A549 (cell line): ENCODE data around the gene STRADB. TPM values are rescaled to one million over a fixed set of nuclear protein-coding genes. Genes with fewer than 3 reads are reported as not detected.

Experiments used
- ATAC-seq, 2 experiments: fragments of 200-7000 bp in 1 of 2; fragments of >200 bp in 1 of 2; cut with Nextera tagmentation in 1 of 2; cut with Tn5 transposase in 1 of 2; 3 replicates each; pipeline versions ENCODE4 v1.8.0 to v1.9.1; 2018 to 2020; ENCODE audit warnings: mild to moderate bottlenecking in 1 of 2, moderate library complexity in 1 of 2
- CTCF ChIA-PET: fragments of 300-600 bp; sonication (Branson Sonifier 250); formaldehyde crosslinking; extraction: SDS; loops from one replicate; lab custom pipeline; 2021; ENCODE audit warnings: antibody characterized with exemption, inconsistent platforms; lab: Yijun Ruan, JAX
- POLR2A ChIA-PET: fragments of 350-600 bp; formaldehyde crosslinking; extraction: SDS; loops from one replicate; lab custom pipeline; 2021; ENCODE audit warnings: antibody characterized with exemption, inconsistent platforms; lab: Yijun Ruan, JAX
- DNase-seq, 2 experiments: peaks; one replicate each; pipeline versions ENCODE4 v3.0.0 to v3.0.0-alpha.2; 2011 to 2016; ENCODE audit warnings: low read depth in 1 of 2, low spot score in 1 of 2
- FAIRE-seq: peaks from 2 replicates; lab custom pipeline; 2011; peaks lifted over from hg19 to GRCh38; lab: Jason Lieb, UNC
- H3K27ac ChIP-seq, 2 experiments: fragments of >200 bp; sonication (Bioruptor Twin); formaldehyde crosslinking; 3 replicates each; pipeline ENCODE4 v1.5.1; 2016 to 2017
- H3K4me1 ChIP-seq: fragments of >200 bp; sonication (Bioruptor Twin); formaldehyde crosslinking; 3 replicates; pipeline ENCODE4 v1.6.1; 2016
- H3K4me2 ChIP-seq: fragments of >200 bp; sonication (Bioruptor Twin); formaldehyde crosslinking; 3 replicates; pipeline ENCODE4 v1.6.1; 2016
- H3K4me3 ChIP-seq: fragments of >200 bp; sonication (Bioruptor Twin); formaldehyde crosslinking; 3 replicates; pipeline ENCODE4 v1.5.1; 2016
- H3K9me3 ChIP-seq: fragments of >200 bp; sonication (Bioruptor Twin); formaldehyde crosslinking; 3 replicates; pipeline ENCODE4 v1.6.1; 2016
- BHLHE40 ChIP-seq: IDR thresholded peaks from 2 replicates; pipeline ENCODE4 v1.6.1; 2012; ENCODE audit warnings: low read depth, low read length, inconsistent platforms
- CHD4 ChIP-seq: fragments of 200-600 bp; sonication (generic); IDR thresholded peaks from 2 replicates; pipeline ENCODE4 v1.6.1; 2016; ENCODE audit warnings: antibody characterized with exemption, mild to moderate bottlenecking, borderline replicate concordance
- EHMT2 ChIP-seq: fragments of 200-600 bp; sonication (generic); IDR thresholded peaks from 2 replicates; pipeline ENCODE4 v1.6.1; 2016; ENCODE audit warnings: antibody characterized with exemption, low read depth, mild to moderate bottlenecking, moderate library complexity
- ESRRA ChIP-seq: fragments of 150-350 bp; IDR thresholded peaks from 2 replicates; pipeline ENCODE4 v1.6.1; 2014; ENCODE audit warnings: mild to moderate bottlenecking, low read length, borderline replicate concordance
- FOSB ChIP-seq: fragments of 250-450 bp; sonication (Bioruptor Pico); IDR thresholded peaks from 2 replicates; pipeline ENCODE4 v1.5.0; 2020; ENCODE audit warnings: mild to moderate bottlenecking, moderate library complexity
- FOXS1 ChIP-seq: fragments of 250-450 bp; sonication (Bioruptor Pico); IDR thresholded peaks from 2 replicates; pipeline ENCODE4 v1.5.0; 2020; ENCODE audit warnings: mild to moderate bottlenecking, moderate library complexity
- HDAC2 ChIP-seq: fragments of 200-600 bp; sonication (generic); IDR thresholded peaks from 2 replicates; pipeline ENCODE4 v1.6.1; 2016
- HOXA7 ChIP-seq: fragments of 250-450 bp; sonication (Bioruptor Pico); IDR thresholded peaks from 2 replicates; pipeline ENCODE4 v1.5.0; 2020; ENCODE audit warnings: mild to moderate bottlenecking, moderate library complexity
- HOXB5 ChIP-seq: fragments of 250-450 bp; sonication (Bioruptor Pico); IDR thresholded peaks from 2 replicates; pipeline ENCODE4 v1.5.0; 2020; ENCODE audit warnings: mild to moderate bottlenecking, moderate library complexity
- JUNB ChIP-seq: fragments of >200 bp; sonication (Bioruptor Twin); formaldehyde crosslinking; IDR thresholded peaks from 2 replicates; pipeline ENCODE4 v1.6.1; 2016
- NFE2L2 ChIP-seq: fragments of 150-350 bp; conservative IDR thresholded peaks from 2 replicates; pipeline ENCODE4 v1.6.1; 2014; ENCODE audit warnings: low read length
- NR3C1 ChIP-seq: fragments of >200 bp; sonication (Bioruptor Twin); formaldehyde crosslinking; IDR thresholded peaks from 3 replicates; pipeline ENCODE4 v1.6.1; 2017
- PHF8 ChIP-seq: fragments of 200-600 bp; sonication (generic); IDR thresholded peaks from 2 replicates; pipeline ENCODE4 v1.6.1; 2016; ENCODE audit warnings: low read depth, mild to moderate bottlenecking, antibody characterized with exemption, moderate library complexity, borderline replicate concordance
- POLR2AphosphoS2 ChIP-seq: conservative IDR thresholded peaks from 2 replicates; pipeline ENCODE4 v1.6.1; 2012; ENCODE audit warnings: low read length, improper control_type of control experiment, inconsistent platforms
- RAD21 ChIP-seq, 2 experiments: fragments of >200 bp in 1 of 2; sonication (Bioruptor Twin) in 1 of 2; formaldehyde crosslinking in 1 of 2; IDR thresholded peaks in 1 of 2; conservative IDR thresholded peaks in 1 of 2; 2 replicates in 1 of 2; 3 replicates in 1 of 2; pipeline ENCODE4 v1.6.1; 2012 to 2018; ENCODE audit warnings: inconsistent platforms in 1 of 2
- RARB ChIP-seq: fragments of 250-450 bp; sonication (Bioruptor Pico); IDR thresholded peaks from 2 replicates; pipeline ENCODE4 v1.8.0; 2021; ENCODE audit warnings: mild to moderate bottlenecking, moderate library complexity
- SMC3 ChIP-seq: fragments of >200 bp; sonication (Bioruptor Twin); formaldehyde crosslinking; IDR thresholded peaks from 3 replicates; pipeline ENCODE4 v1.6.1; 2018; ENCODE audit warnings: inconsistent platforms
- SREBF2 ChIP-seq: fragments of 450-650 bp; IDR thresholded peaks from 2 replicates; pipeline ENCODE4 v1.6.1; 2014; ENCODE audit warnings: mild to moderate bottlenecking, moderate library complexity
- ZC3H11A ChIP-seq: fragments of 450-650 bp; IDR thresholded peaks from 2 replicates; pipeline ENCODE4 v1.6.1; 2014; ENCODE audit warnings: antibody characterized with exemption, mild to moderate bottlenecking
- WGBS: methylation state at CpG from one replicate; pipeline ENCODE4 v1.1.6; 2017; ENCODE audit errors: missing lambda C conversion rate; 5-methylcytosine and 5-hydroxymethylcytosine counted together
- polyA plus RNA-seq, 4 experiments: library from polyadenylated mRNA; depleted of rRNA in 3 of 4; stranded (reverse); fragments of >200 nt; fragmentation: RNase III in 1 of 4; extraction: RNeasy Plus Mini Kit Qiagen cat#74134 plus additional on column Dnase treatment in 1 of 4; gene quantifications; 2 replicates in 3 of 4; 3 replicates in 1 of 4; pipeline ENCODE4 v1.2.3, GENCODE V29; 2011 to 2017
- TF ChIP-seq, protein P1 (sequence below): fragments of 200-600 bp; sonication (generic); IDR thresholded peaks from 2 replicates; pipeline ENCODE4 v1.6.1; 2016; ENCODE audit warnings: antibody characterized with exemption, mild to moderate bottlenecking, moderate library complexity
- TF ChIP-seq, protein P2 (sequence below): fragments of 150-350 bp; IDR thresholded peaks from 2 replicates; pipeline ENCODE4 v1.6.1; 2014; ENCODE audit warnings: low read depth, mild to moderate bottlenecking, low read length
- TF ChIP-seq, protein P3 (sequence below): IDR thresholded peaks from 2 replicates; pipeline ENCODE4 v1.6.1; 2012; ENCODE audit warnings: low read depth, borderline replicate concordance
- TF ChIP-seq, protein P4 (sequence below): IDR thresholded peaks from 2 replicates; pipeline ENCODE4 v1.6.1; 2012
- TF ChIP-seq, protein P5 (sequence below): fragments of >200 bp; sonication (Bioruptor Twin); formaldehyde crosslinking; IDR thresholded peaks from 3 replicates; pipeline ENCODE4 v1.6.1; 2016

STRADB gene
- polyA plus RNA-seq, 2 of the 4 experiments (the other 2 are of a cell fraction) = 24.0 to 29.0 TPM

DNA sequence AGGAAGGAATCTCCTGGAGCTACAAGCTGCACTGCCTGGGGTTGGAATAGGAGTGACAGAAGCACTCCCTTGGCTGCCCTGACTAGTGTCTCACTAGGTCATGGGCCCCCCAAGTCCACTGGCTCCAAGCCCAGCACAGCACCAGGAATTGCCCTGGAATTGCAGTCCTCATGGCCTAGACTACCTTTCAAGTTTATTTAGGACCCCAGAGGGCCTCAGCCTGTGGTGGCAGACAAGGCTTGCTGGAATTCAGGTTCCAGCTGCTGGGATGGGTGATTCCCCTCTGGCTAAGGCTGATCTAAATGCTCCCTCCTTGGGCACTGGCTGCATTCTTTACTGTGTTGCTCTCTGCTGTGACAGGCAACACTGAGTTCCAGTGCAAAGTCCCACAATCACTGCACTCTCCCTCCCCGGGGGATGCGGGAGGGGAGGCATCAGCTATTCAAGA, 14.0 kb downstream of the STRADB start:
- FAIRE-seq (no peak), DNase-seq (no peak), ATAC-seq (no peak)
- no peak overlapping the region for H3K27ac ChIP-seq
- no peak overlapping the region for H3K4me3 ChIP-seq
- 97% methylated on average over 2 of the region's 2 CpGs for WGBS
- ChIA-PET CTCF (no interaction called here), POLR2A (no interaction called here)
- 0 out of 3 replicates have a peak, but pooled peaks cover 4% of the 10 kb centered on the region for H3K4me1 ChIP-seq
- H3K4me2 ChIP-seq = no peak overlapping the region
- H3K9me3 ChIP-seq = peaks cover 6% of the 10 kb centered on the region; the same call in 1 of the 3 replicates
- TF ChIP-seq BHLHE40 (no peak), ESRRA (no peak), SMC3 (no peak), FOXS1 (CRISPR knock-in tag) (no peak), FOSB (CRISPR knock-in tag) (no peak), ZC3H11A (no peak), SREBF2 (no peak), PHF8 (no peak), HOXA7 (no peak), CHD4 (no peak), JUNB (no peak), NR3C1 (no peak)
- TF ChIP-seq, protein P1, sequence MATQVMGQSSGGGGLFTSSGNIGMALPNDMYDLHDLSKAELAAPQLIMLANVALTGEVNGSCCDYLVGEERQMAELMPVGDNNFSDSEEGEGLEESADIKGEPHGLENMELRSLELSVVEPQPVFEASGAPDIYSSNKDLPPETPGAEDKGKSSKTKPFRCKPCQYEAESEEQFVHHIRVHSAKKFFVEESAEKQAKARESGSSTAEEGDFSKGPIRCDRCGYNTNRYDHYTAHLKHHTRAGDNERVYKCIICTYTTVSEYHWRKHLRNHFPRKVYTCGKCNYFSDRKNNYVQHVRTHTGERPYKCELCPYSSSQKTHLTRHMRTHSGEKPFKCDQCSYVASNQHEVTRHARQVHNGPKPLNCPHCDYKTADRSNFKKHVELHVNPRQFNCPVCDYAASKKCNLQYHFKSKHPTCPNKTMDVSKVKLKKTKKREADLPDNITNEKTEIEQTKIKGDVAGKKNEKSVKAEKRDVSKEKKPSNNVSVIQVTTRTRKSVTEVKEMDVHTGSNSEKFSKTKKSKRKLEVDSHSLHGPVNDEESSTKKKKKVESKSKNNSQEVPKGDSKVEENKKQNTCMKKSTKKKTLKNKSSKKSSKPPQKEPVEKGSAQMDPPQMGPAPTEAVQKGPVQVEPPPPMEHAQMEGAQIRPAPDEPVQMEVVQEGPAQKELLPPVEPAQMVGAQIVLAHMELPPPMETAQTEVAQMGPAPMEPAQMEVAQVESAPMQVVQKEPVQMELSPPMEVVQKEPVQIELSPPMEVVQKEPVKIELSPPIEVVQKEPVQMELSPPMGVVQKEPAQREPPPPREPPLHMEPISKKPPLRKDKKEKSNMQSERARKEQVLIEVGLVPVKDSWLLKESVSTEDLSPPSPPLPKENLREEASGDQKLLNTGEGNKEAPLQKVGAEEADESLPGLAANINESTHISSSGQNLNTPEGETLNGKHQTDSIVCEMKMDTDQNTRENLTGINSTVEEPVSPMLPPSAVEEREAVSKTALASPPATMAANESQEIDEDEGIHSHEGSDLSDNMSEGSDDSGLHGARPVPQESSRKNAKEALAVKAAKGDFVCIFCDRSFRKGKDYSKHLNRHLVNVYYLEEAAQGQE = no peak
- TF ChIP-seq, protein P2, sequence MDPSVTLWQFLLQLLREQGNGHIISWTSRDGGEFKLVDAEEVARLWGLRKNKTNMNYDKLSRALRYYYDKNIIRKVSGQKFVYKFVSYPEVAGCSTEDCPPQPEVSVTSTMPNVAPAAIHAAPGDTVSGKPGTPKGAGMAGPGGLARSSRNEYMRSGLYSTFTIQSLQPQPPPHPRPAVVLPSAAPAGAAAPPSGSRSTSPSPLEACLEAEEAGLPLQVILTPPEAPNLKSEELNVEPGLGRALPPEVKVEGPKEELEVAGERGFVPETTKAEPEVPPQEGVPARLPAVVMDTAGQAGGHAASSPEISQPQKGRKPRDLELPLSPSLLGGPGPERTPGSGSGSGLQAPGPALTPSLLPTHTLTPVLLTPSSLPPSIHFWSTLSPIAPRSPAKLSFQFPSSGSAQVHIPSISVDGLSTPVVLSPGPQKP = no peak
- TF ChIP-seq, protein P3, sequence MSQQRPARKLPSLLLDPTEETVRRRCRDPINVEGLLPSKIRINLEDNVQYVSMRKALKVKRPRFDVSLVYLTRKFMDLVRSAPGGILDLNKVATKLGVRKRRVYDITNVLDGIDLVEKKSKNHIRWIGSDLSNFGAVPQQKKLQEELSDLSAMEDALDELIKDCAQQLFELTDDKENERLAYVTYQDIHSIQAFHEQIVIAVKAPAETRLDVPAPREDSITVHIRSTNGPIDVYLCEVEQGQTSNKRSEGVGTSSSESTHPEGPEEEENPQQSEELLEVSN = no peak
- TF ChIP-seq, protein P4, sequence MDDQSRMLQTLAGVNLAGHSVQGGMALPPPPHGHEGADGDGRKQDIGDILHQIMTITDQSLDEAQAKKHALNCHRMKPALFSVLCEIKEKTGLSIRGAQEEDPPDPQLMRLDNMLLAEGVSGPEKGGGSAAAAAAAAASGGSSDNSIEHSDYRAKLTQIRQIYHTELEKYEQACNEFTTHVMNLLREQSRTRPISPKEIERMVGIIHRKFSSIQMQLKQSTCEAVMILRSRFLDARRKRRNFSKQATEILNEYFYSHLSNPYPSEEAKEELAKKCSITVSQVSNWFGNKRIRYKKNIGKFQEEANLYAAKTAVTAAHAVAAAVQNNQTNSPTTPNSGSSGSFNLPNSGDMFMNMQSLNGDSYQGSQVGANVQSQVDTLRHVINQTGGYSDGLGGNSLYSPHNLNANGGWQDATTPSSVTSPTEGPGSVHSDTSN = no peak
- TF ChIP-seq, protein P5, sequence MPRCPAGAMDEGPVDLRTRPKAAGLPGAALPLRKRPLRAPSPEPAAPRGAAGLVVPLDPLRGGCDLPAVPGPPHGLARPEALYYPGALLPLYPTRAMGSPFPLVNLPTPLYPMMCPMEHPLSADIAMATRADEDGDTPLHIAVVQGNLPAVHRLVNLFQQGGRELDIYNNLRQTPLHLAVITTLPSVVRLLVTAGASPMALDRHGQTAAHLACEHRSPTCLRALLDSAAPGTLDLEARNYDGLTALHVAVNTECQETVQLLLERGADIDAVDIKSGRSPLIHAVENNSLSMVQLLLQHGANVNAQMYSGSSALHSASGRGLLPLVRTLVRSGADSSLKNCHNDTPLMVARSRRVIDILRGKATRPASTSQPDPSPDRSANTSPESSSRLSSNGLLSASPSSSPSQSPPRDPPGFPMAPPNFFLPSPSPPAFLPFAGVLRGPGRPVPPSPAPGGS = no peak

DNA sequence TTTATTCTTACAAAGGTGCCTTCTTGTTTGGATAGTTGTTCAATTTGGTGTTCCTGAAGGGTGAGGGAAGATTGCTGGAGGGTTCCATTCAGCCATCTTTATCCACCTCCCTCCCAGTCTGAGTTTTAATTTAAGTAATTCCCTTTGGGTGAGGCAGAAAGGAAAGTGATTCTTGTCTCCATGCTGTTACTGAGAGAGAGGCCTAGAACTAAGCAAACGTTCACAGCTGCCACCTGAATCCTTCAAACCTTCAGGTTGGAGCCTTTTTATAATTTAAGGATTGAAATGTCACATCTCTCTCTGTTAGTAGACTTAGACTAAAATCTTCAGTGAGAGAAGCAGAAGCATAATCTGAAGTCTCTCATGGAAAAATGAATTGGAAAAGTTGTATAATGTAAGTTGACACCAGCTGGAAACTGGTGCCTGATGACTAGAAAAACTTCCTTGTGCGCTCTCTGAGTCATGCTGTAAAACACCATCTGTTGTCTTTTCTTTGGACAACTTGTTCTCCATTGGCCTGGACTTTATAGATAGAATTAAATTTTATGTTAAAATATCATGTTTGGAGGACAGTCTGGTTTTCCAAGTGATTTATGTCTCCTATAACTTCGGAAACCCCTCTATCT, 14.6 kb downstream of the STRADB start:
- ATAC-seq = no peak
- no peak overlapping the region for H3K27ac ChIP-seq
- H3K4me3 ChIP-seq = no peak overlapping the region
- H3K4me2 ChIP-seq = no peak overlapping the region
- no peak for DNase-seq
- peaks cover 6% of the 10 kb centered on the region; the same call in 1 of the 3 replicates for H3K9me3 ChIP-seq
- TF ChIP-seq EHMT2 (no peak), CHD4 (no peak), HOXB5 (CRISPR knock-in tag) (no peak), RAD21 (conservative IDR thresholded peaks at IDR 0.05 in 1 of 2, IDR thresholded peaks at IDR 0.05 in 1 of 2) (no peak), FOSB (CRISPR knock-in tag) (no peak), NFE2L2 (no peak), HDAC2 (no peak), POLR2AphosphoS2 (no peak), FOXS1 (CRISPR knock-in tag) (no peak), NR3C1 (no peak), RARB (CRISPR knock-in tag) (no peak), PHF8 (no peak)
- TF ChIP-seq, protein P1 = no peak
- FAIRE-seq = no peak
- 0 out of 3 replicates have a peak, but pooled peaks cover 4% of the 10 kb centered on the region for H3K4me1 ChIP-seq
- ChIA-PET CTCF (no interaction called here), POLR2A (no interaction called here)
- WGBS = 88% methylated on average over 3 of the region's 3 CpGs
